SU-DHL-6 (cell line): ENCODE results near the gene ADM2.
A peak's percentile ranks its signal among the peaks of the same experiment; 100 is the strongest.

ENCODE experiments used
- H2AFZ ChIP-seq: fragments of 200-600 bp; sonication (generic); 2 replicates; pipeline ENCODE4 v1.6.1; 2014; ENCODE audit warnings: low read depth, mild to moderate bottlenecking, moderate library complexity, mixed read lengths, antibody characterized with exemption, low read length; ENCODE audit not compliant: severe bottlenecking
- H3F3A ChIP-seq: fragments of 200-600 bp; shearing (Covaris generic); 2 replicates; pipeline ENCODE4 v1.6.0; 2016; ENCODE audit warnings: antibody characterized with exemption, mild to moderate bottlenecking; ENCODE audit not compliant: insufficient read depth
- H3K27ac ChIP-seq: fragments of 200-600 bp; sonication (generic); 2 replicates; pipeline ENCODE4 v1.5.1; 2016; ENCODE audit warnings: low read depth, mild to moderate bottlenecking, low read length, moderate library complexity, mixed read lengths
- H3K27me3 ChIP-seq: fragments of 200-600 bp; sonication (generic), shearing (Covaris generic); 2 replicates; pipeline ENCODE4 v1.6.0; 2014; ENCODE audit warnings: mild to moderate bottlenecking, low read length
- H3K36me3 ChIP-seq: fragments of 200-600 bp; sonication (generic); 2 replicates; pipeline ENCODE4 v1.6.1; 2014; ENCODE audit warnings: mild to moderate bottlenecking, low read length, mixed read lengths
- H3K4me2 ChIP-seq: fragments of 300-600, 200-600 bp; shearing (Covaris generic), sonication (generic); 2 replicates; pipeline ENCODE4 v1.6.0; 2014; ENCODE audit warnings: low read length, low read depth, mild to moderate bottlenecking; ENCODE audit not compliant: poor library complexity, severe bottlenecking
- H3K4me3 ChIP-seq: fragments of 200-600 bp; sonication (generic); 2 replicates; pipeline ENCODE4 v1.5.1; 2014; ENCODE audit warnings: antibody characterized with exemption, low read length, mild to moderate bottlenecking, mixed read lengths; ENCODE audit not compliant: insufficient read depth, poor library complexity, severe bottlenecking
- H3K79me2 ChIP-seq: fragments of 200-600 bp; sonication (generic); 2 replicates; pipeline ENCODE4 v1.6.1; 2014; ENCODE audit warnings: mild to moderate bottlenecking, low read length, moderate library complexity; ENCODE audit not compliant: insufficient read depth
- H3K9ac ChIP-seq: fragments of 200-600 bp; sonication (generic); 2 replicates; pipeline ENCODE4 v1.7.0; 2014; ENCODE audit warnings: mild to moderate bottlenecking, low read length
- H3K9me2 ChIP-seq: fragments of 200-600 bp; sonication (generic); replicated peaks from 2 replicates; pipeline ENCODE4 v1.6.1; 2014; ENCODE audit warnings: low read length; ENCODE audit not compliant: insufficient read depth
- H3K9me3 ChIP-seq: fragments of 200-600 bp; sonication (generic); 2 replicates; pipeline ENCODE4 v1.6.1; 2014; ENCODE audit warnings: low read length, mixed read lengths; ENCODE audit not compliant: insufficient read depth
- H4K20me1 ChIP-seq: fragments of 200-600 bp; sonication (generic); 2 replicates; pipeline ENCODE4 v1.6.1; 2014; ENCODE audit warnings: low read depth, mild to moderate bottlenecking, antibody characterized with exemption, low read length, moderate library complexity, mixed read lengths
- CTCF ChIP-seq: fragments of 200-600 bp; sonication (generic); IDR thresholded peaks from one replicate; pipeline ENCODE4 v1.5.1; 2017; ENCODE audit warnings: antibody characterized with exemption, mild to moderate bottlenecking, low read length, moderate library complexity; ENCODE audit not compliant: insufficient read depth, poor library complexity, severe bottlenecking
- EZH2phosphoT487 ChIP-seq: fragments of 200-600 bp; sonication (generic), shearing (Covaris generic); conservative IDR thresholded peaks from 2 replicates; pipeline ENCODE4 v1.6.1; 2018; ENCODE audit warnings: mild to moderate bottlenecking, antibody characterized with exemption, low read length, moderate library complexity, mixed read lengths

Gene ADM2

GRCh38 chr22:50469377-50470305 lies 11.7 kb upstream of the ADM2 start:
- no peak overlapping the region for H2AFZ ChIP-seq
- H3K27me3 ChIP-seq: no peaks in the 10 kb centered on the region
- H3K4me3 ChIP-seq: peak overlapping the region; percentile 46
- H3K9ac ChIP-seq: peak overlapping the region; percentile 78
- no peaks in the 10 kb centered on the region for H3K36me3 ChIP-seq
- peak overlapping the region; percentile 99 for H3K27ac ChIP-seq
- H3K9me3 ChIP-seq: no peaks in the 10 kb centered on the region
- peaks cover 61% of the 10 kb centered on the region for H3K79me2 ChIP-seq
- no peaks in the 10 kb centered on the region; the same call in 1 of the 2 replicates for H4K20me1 ChIP-seq
- peaks cover 33% of the 10 kb centered on the region for H3F3A ChIP-seq
- TF ChIP-seq CTCF: no peak
- no peak for TF ChIP-seq EZH2phosphoT487
- no peaks in the 10 kb centered on the region for H3K9me2 ChIP-seq
- H3K4me2 ChIP-seq: peak overlapping the region; percentile 79

- H3K27me3 ChIP-seq: no peaks in the 10 kb centered on the region
- peak overlapping the region; percentile 79 for H3K4me2 ChIP-seq
- H2AFZ ChIP-seq: no peak overlapping the region
- H3K9me3 ChIP-seq: no peaks in the 10 kb centered on the region
- H3K27ac ChIP-seq: peak overlapping the region; percentile 99
- H3K4me3 ChIP-seq: peak overlapping the region; percentile 38
- peak overlapping the region; percentile 78 for H3K9ac ChIP-seq
- H3K36me3 ChIP-seq: no peaks in the 10 kb centered on the region
- TF ChIP-seq EZH2phosphoT487: no peak
- TF ChIP-seq CTCF: no peak
- H4K20me1 ChIP-seq: no peaks in the 10 kb centered on the region; the same call in 1 of the 2 replicates
- H3K79me2 ChIP-seq: peaks cover 62% of the 10 kb centered on the region
- H3K9me2 ChIP-seq: no peaks in the 10 kb centered on the region
- peaks cover 33% of the 10 kb centered on the region for H3F3A ChIP-seq
Observed at GRCh38 chr22:50470491-50470890, 10.9 kb upstream of the ADM2 start.

- Histone ChIP-seq H3K79me2 (peaks cover 62% of the 10 kb centered on the region), H3K36me3 (no peaks in the 10 kb centered on the region), H3K27ac (peak overlapping the region; percentile 99), H3K9ac (peak overlapping the region; percentile 78), H3K9me3 (no peaks in the 10 kb centered on the region), H3K9me2 (no peaks in the 10 kb centered on the region), H2AFZ (no peak overlapping the region), H3K4me3 (peak overlapping the region; percentile 23), H3F3A (peaks cover 33% of the 10 kb centered on the region), H3K4me2 (peak overlapping the region; percentile 79), H4K20me1 (no peaks in the 10 kb centered on the region; the same call in 1 of the 2 replicates), H3K27me3 (no peaks in the 10 kb centered on the region)
- no peak for TF ChIP-seq CTCF
- no peak for TF ChIP-seq EZH2phosphoT487
Observed at GRCh38 chr22:50471197-50471847, 10.0 kb upstream of the ADM2 start.
